GM21529 (cell line): ENCODE measurements around the gene SLC25A10.

Experiments used
- ATAC-seq: cut with Tn5 transposase; IDR thresholded peaks from one replicate; pipeline ENCODE4 v1.9.1; 2021; ENCODE audit not compliant: unreplicated experiment

The SLC25A10 gene

DNA sequence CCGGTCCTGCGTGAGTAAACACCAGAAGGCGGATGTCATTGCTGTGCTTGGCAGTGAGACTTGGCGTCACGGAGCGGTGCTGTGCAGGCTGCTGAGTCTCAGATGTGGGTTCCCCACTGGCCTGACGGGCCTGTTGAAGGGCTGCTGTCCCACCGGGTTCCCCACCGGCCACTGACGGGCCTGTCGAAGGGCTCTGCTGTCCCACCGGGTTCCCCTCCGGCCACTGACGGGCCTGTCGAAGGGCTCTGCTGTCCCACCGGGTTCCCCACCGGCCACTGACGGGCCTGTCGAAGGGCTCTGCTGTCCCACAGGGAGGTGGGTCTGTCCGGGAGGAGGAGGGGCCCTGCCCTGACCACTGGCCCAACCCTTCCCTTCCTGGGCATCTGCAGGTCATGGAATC, 25.5 kb upstream of the SLC25A10 start:
- ATAC-seq, result no peak

DNA sequence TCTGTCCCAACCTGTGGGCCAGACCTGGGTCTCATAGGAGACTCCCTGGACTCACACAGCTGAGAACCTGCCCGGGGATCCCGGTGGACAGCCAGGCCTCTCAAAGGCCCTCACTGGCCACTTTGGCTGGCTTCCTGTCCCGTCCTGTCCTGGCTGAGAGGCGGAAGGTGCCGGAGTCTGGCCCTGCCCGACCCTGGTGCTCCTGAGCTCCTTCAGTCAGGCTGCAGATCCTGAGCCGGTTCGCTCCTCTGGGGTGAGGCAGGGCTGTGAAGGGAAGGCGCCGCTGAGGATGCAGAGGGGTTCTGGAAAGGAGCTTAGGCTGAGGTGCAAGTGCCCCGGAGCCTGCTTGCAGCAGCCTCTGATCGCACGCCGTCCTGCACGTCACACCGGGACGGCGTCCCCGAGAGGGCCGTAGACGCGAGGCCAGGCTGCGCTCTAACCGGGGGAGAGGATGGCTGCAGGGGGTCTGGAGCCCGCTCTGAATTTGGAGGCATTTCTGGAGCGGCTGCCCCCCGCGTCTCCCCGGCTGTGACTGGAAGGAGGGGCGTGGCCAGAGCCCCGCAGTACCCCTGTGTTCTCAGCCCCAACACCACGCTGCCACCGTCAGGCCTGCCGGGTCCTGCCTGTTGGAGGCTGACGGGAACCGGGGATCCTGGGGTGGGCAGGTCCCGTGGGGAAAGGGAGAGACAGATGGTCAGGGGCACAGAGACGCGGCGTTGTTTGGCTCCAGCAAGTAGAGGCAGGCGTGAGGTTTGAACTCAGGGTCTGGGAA, 24.1 kb upstream of the SLC25A10 start:
- ATAC-seq, result no peak

- ATAC-seq, result no peak
Measured at GRCh38 chr17:81688616-81689015, 23.5 kb upstream of the SLC25A10 start.

DNA sequence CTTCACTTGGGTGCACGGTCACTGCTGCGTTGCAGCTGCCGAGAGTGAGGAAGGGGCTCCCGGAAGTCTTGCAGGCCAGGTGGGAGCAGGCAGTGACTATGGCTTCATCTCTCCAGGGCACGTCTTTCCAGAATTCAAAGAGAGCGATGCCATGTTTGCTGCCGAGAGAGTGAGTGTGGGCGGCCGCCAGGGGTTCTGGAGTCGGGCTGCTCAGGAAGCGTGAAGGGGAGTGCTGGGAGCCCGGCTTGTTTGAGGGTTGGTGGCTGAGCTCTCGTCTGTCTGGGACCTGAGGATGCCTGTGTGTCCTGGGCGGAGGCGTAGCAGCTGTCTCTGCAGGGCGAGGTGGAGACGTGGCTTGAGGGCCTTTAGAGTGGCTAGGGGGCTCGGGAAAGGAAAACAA, 22.0 kb upstream of the SLC25A10 start:
- no peak for ATAC-seq

GRCh38 chr17:81690549-81690948, 21.5 kb upstream of the SLC25A10 start:
- no peak for ATAC-seq

GRCh38 chr17:81691196-81691595, 20.9 kb upstream of the SLC25A10 start:
- no peak for ATAC-seq

- ATAC-seq, result no peak
Measured at GRCh38 chr17:81691608-81692007, 20.5 kb upstream of the SLC25A10 start.

DNA sequence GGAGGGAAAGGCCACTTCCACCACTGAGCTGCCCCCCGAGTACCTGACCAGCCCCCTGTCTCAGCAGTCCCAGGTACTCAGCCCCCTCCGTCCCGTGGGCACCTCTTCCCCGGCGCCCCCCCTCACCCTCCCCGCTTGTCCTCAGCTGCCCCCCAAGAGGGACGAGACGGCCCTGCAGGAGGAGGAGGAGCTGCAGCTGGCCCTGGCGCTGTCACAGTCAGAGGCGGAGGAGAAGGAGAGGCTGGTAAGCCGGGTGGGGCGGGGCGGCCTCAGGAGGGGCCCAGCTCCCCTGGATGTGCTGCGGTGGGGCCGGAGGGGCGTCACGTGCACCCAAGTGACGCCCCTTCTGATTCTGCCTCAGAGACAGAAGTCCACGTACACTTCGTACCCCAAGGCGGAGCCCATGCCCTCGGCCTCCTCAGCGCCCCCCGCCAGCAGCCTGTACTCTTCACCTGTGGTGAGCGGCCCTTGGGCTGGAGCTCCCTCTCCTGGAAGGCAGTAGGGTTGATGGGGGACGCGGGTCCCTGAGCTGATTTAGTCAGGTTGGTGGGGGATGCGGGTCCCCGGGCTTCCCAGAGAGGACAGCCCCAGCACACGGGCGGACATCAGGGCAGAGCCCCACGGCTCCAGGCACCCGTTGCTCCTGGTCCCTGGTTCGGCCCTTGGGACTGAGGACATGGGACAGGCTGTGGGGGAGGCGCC, 18.4 kb upstream of the SLC25A10 start:
- no peak for ATAC-seq

- ATAC-seq, result no peak
Measured at GRCh38 chr17:81694810-81695209, 17.3 kb upstream of the SLC25A10 start.

GRCh38 chr17:81695211-81695610, 16.9 kb upstream of the SLC25A10 start:
- ATAC-seq, result no peak

DNA sequence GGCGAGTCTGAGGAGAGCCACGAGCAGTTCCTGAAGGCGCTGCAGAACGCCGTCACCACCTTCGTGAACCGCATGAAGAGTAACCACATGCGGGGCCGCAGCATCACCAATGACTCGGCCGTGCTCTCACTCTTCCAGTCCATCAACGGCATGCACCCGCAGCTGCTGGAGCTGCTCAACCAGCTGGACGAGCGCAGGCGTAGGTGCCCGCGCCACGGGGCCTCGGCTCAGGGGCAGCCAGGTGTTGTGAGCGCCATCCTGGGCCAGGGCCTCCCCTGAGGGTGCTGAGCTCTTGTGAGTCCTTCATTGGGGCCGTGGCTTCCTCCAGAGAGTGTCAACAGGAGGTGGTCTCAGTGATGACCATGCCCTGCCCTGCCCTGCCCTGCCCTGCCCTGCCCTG, 16.3 kb upstream of the SLC25A10 start:
- no peak for ATAC-seq

DNA sequence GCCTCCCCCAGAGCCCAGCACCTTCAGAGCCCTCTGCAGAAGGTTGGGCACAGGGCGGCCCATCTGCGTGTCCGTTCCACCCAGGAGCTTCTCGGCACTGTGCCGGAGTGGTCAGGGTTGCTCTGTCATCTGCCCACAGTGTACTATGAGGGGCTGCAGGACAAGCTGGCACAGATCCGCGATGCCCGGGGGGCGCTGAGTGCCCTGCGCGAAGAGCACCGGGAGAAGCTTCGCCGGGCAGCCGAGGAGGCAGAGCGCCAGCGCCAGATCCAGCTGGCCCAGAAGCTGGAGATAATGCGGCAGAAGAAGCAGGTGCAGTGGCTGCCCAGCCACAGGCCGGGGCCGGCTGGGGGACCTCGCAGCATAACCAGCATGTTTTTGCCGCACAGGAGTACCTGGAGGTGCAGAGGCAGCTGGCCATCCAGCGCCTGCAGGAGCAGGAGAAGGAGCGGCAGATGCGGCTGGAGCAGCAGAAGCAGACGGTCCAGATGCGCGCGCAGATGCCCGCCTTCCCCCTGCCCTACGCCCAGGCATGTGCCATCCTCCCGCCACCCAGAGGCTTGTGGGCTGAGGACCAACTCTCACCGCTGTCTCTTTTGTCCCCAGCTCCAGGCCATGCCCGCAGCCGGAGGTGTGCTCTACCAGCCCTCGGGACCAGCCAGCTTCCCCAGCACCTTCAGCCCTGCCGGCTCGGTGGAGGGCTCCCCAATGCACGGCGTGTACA, 15.7 kb upstream of the SLC25A10 start:
- ATAC-seq, result no peak

- no peak for ATAC-seq
Measured at GRCh38 chr17:81697261-81698044, 14.6 kb upstream of the SLC25A10 start.

DNA sequence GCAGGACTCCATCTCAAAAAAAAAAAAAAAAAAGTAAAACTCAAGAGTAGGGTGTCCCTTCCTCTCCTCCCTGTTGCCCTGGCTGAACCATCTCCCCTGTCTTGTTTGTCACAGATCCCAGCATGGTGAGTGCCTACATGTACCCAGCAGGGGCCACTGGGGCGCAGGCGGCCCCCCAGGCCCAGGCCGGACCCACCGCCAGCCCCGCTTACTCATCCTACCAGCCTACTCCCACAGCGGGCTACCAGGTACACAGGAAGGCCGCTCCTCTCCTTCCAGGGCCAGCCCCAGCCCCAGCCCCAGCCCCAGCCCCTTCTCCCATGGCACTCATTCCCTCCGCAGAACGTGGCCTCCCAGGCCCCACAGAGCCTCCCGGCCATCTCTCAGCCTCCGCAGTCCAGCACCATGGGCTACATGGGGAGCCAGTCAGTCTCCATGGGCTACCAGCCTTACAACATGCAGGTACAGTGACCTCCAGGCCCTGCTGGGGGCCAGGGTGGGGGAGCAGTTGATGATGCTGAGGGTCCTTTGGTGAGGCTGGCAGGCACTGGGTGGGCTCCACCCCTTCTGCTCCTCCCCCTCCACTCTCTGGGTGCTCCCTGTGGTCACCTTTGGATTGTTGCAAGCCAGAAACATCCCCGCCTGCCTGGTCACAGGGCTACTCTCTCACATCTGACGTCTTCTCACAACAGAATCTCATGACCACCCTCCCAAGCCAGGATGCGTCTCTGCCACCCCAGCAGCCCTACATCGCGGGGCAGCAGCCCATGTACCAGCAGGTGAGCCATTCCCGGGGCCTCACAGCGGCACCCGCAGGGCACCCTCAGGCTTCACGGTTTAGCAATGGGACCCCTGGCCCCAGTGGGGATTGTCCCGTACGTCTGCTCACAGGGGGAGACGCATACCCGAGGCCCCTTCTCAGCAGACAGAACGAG, 11.5 kb upstream of the SLC25A10 start:
- ATAC-seq, result no peak

GRCh38 chr17:81701288-81702071, 10.6 kb upstream of the SLC25A10 start:
- ATAC-seq, result no peak

DNA sequence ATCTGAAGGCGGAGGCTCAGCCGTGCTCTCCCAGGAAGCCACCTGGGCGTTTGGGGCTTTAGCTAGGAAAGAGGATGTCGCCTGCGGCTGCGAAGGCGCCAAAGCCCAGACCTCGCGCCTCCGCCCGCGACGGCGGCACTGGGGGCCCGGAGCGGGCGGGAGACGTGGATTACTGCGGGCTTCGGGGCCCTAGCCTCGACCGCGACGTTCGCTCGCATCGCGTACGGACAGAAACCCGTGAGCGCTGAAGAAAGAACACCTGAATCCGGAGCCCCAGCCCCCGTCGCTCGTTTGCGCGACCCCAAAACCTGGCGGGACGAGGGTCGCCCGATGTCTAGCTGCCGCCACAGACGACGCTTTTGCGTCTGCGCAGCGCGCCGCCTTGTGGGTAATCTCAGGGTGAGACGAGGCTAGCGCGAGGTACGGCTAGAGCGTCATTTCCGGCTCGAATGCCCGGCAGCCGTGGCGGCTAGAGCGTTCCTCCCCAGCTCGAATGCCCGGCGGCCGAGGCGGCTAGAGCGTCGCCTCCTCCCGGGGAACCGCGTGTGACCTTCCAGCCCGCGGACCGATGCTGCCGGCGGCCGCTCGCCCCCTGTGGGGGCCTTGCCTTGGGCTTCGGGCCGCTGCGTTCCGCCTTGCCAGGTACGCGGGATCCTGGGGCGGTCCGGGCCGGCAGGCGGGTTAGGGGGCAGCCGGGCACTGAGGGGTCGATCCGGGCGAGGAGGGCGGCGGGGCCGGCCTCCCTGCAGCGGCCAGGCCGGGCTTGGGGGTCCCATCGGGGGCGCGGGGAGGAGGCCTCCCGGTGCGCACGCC, 8.9 kb upstream of the SLC25A10 start, which contains the start of gene MRPL12:
TSS of gene MRPL12 (plus strand) at position 434 of the 813 bp plus-strand sequence. CDS start at position 569, 135 bp downstream.
- ATAC-seq, result peak; percentile 78

DNA sequence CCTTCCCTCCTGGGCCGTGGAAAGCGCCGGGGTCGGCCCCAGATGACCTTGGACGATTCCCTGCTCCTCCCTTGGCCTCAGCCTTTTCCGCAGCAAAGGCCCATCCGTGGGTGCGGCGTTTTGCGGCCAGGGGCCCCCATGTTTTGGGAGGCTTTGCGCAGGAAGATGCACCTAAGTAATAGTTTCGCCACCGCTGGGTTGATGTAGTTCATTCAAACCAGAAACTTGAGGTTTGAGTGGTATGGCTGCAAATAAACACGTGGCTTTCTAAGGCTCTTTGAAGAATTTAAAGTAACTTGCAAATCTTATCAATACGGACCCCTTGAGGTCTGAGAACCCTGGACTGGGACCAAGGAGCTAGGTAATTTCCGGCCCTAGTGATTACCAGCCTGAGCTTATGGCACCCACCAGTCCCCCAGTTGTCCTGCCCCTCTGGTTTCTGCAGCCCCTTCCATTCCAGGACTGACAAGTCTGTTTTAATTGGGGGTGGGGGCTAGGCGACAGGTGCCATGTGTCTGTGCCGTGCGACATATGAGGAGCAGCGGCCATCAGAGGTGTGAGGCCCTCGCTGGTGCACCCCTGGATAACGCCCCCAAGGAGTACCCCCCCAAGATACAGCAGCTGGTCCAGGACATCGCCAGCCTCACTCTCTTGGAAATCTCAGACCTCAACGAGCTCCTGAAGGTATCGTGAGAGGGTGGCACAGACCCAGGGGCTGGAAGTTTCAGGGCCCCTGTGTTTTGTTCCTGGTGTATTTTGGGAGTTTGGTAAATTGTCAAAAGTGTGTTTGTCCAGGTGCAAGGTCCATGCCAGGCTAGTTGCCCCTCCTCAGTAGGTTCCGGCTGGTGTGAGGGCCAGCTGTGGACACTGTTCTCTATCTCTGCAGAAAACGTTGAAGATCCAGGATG, 8.1 kb upstream of the SLC25A10 start:
- peak; percentile 6 for ATAC-seq
